Endothelial cell of umbilical vein (primary cell): ENCODE measurements around the gene MMP21. TPM values are rescaled to one million over a fixed set of nuclear protein-coding genes. Genes with fewer than 3 reads are reported as not detected.

Experiments
- BruUV-seq: library from RNA; stranded (reverse); fragments of 400-500 nt; replicated peaks from 2 replicates; lab custom pipeline; 2021; lab: Mats Ljungman, UMichigan
- CTCF ChIA-PET: fragments of 300-600, 350-600 bp; sonication (Branson Sonifier 250); formaldehyde crosslinking; loops from one replicate; lab custom pipeline; 2021; ENCODE audit warnings: antibody characterized with exemption, inconsistent platforms; lab: Charles Lee
- POLR2A ChIA-PET: fragments of 300-600, 350-600 bp; sonication (Branson Sonifier 250); formaldehyde crosslinking; loops from one replicate; lab custom pipeline; 2021; ENCODE audit warnings: antibody characterized with exemption, inconsistent platforms; lab: Charles Lee
- DNase-seq: peaks from one replicate; pipeline ENCODE4 v3.0.0-alpha.2; 2011; ENCODE audit warnings: low read depth, low spot score
- FAIRE-seq: peaks from 2 replicates; lab custom pipeline; 2011; peaks lifted over from hg19 to GRCh38; lab: Jason Lieb, UNC
- H2AFZ ChIP-seq: 2 replicates; pipeline ENCODE4 v1.6.0; 2012; ENCODE audit warnings: low read depth, low read length, control low read depth, inconsistent platforms
- H3K27ac ChIP-seq: 2 replicates; pipeline ENCODE4 v1.5.1; 2011; ENCODE audit warnings: low read depth, mild to moderate bottlenecking, control low read depth, low read length, moderate library complexity; ENCODE audit not compliant: insufficient read depth
- H3K27me3 ChIP-seq, 2 experiments: 2 replicates each; pipeline versions ENCODE4 v1.6.0 to v1.6.1; 2011; ENCODE audit warnings: low read length in 2 of 2, mixed read lengths in 1 of 2; ENCODE audit not compliant: control insufficient read depth in 2 of 2, insufficient read depth in 2 of 2
- H3K36me3 ChIP-seq, 2 experiments: 2 replicates in 1 of 2; 3 replicates in 1 of 2; pipeline ENCODE4 v1.5.1; 2011; ENCODE audit warnings: low read length in 2 of 2, mild to moderate bottlenecking in 1 of 2, moderate library complexity in 1 of 2; ENCODE audit not compliant: control insufficient read depth in 2 of 2, insufficient read depth in 2 of 2; ENCODE audit errors: extremely low read depth in 1 of 2
- H3K4me1 ChIP-seq: 3 replicates; pipeline ENCODE4 v1.5.1; 2011; ENCODE audit warnings: mild to moderate bottlenecking, low read length; ENCODE audit not compliant: control insufficient read depth, insufficient read depth; ENCODE audit errors: extremely low read depth
- H3K4me2 ChIP-seq: 2 replicates; pipeline ENCODE4 v1.6.1; 2011; ENCODE audit warnings: low read length, control low read depth, mixed read lengths; ENCODE audit not compliant: insufficient read depth
- H3K4me3 ChIP-seq, 3 experiments: fragments of 200-600 bp in 1 of 3; sonication (generic), shearing (Covaris generic) in 1 of 3; replicated peaks in 1 of 3; 2 replicates each; pipeline ENCODE4 v1.5.1; 2011 to 2016; ENCODE audit warnings: control low read depth in 3 of 3, low read length in 3 of 3, mild to moderate bottlenecking in 2 of 3, inconsistent platforms in 1 of 3, low read depth in 1 of 3, moderate library complexity in 1 of 3; ENCODE audit not compliant: insufficient read depth in 1 of 3
- H3K79me2 ChIP-seq: 2 replicates; pipeline ENCODE4 v1.6.0; 2012; ENCODE audit warnings: low read length, inconsistent platforms; ENCODE audit not compliant: control insufficient read depth, insufficient read depth
- H3K9ac ChIP-seq: replicated peaks from 2 replicates; pipeline ENCODE3; 2011; ENCODE audit warnings: low read length, control low read depth; ENCODE audit not compliant: insufficient read depth; ENCODE audit errors: extremely low read depth
- H3K9me1 ChIP-seq: replicated peaks from 3 replicates; pipeline ENCODE4 v1.6.0; 2011; ENCODE audit warnings: mild to moderate bottlenecking, low read length; ENCODE audit not compliant: control insufficient read depth, insufficient read depth; ENCODE audit errors: extremely low read depth
- H3K9me3 ChIP-seq: replicated peaks from 2 replicates; pipeline ENCODE4 v1.5.1; 2012; ENCODE audit warnings: low read length, inconsistent platforms; ENCODE audit not compliant: control insufficient read depth, insufficient read depth
- H4K20me1 ChIP-seq: replicated peaks from 2 replicates; pipeline ENCODE3; 2011; ENCODE audit warnings: mild to moderate bottlenecking, low read length; ENCODE audit not compliant: control insufficient read depth, insufficient read depth; ENCODE audit errors: extremely low read depth
- CTCF ChIP-seq, 2 donors: IDR thresholded peaks; 1 replicate in 1 of 2; 2 replicates in 1 of 2; pipeline ENCODE4 v1.5.1; 2011; ENCODE audit warnings: low read length in 2 of 2, mild to moderate bottlenecking in 2 of 2, moderate library complexity in 2 of 2, control low read depth in 1 of 2, inconsistent platforms in 1 of 2, low read depth in 1 of 2; ENCODE audit not compliant: insufficient read depth in 1 of 2; ENCODE audit errors: extremely low read depth in 1 of 2
- EZH2 ChIP-seq: IDR thresholded peaks from 2 replicates; pipeline ENCODE4 v1.6.1; 2012; ENCODE audit warnings: borderline replicate concordance, low read depth, mild to moderate bottlenecking, moderate library complexity, low read length, inconsistent platforms; ENCODE audit not compliant: severe bottlenecking
- FOS ChIP-seq: IDR thresholded peaks from 2 replicates; pipeline ENCODE4 v1.6.1; 2011; ENCODE audit warnings: mild to moderate bottlenecking, low read length, moderate library complexity, borderline replicate concordance; ENCODE audit not compliant: insufficient read depth
- GATA2 ChIP-seq: IDR thresholded peaks from 2 replicates; pipeline ENCODE4 v1.7.0; 2011; ENCODE audit warnings: low read depth, mild to moderate bottlenecking, moderate library complexity, mixed read lengths, low read length; ENCODE audit not compliant: insufficient read length, insufficient read depth
- JUN ChIP-seq: IDR thresholded peaks from 2 replicates; pipeline ENCODE4 v1.6.1; 2011; ENCODE audit warnings: borderline replicate concordance, low read depth; ENCODE audit not compliant: insufficient read length, insufficient read depth
- MAX ChIP-seq: IDR thresholded peaks from 2 replicates; pipeline ENCODE4 v1.6.1; 2011; ENCODE audit not compliant: insufficient read depth, insufficient read length
- MYC ChIP-seq: IDR thresholded peaks from one replicate; pipeline ENCODE4 v1.6.1; 2011; ENCODE audit warnings: mild to moderate bottlenecking, low read depth, low read length
- POLR2A ChIP-seq: IDR thresholded peaks from 2 replicates; pipeline ENCODE4 v1.6.1; 2012; ENCODE audit warnings: low read depth, mild to moderate bottlenecking, control low read depth, low read length
- POLR2AphosphoS5 ChIP-seq: IDR thresholded peaks from 2 replicates; pipeline ENCODE4 v1.6.1; 2012; ENCODE audit warnings: low read depth, mild to moderate bottlenecking, control low read depth, low read length, moderate library complexity; ENCODE audit not compliant: insufficient read depth
- dilution Hi-C: fragments of 300-500 bp; cut with MboI; formaldehyde crosslinking; loops from one replicate; pipeline ENCODE4 v1.15.0; 2019; ENCODE audit warnings: low sequenced_read_pairs; ENCODE audit not compliant: extremely low pct_ligation_motif_present
- intact Hi-C: fragments of 100-400 bp; cut with micrococcal nuclease; formaldehyde crosslinking; loops from one replicate; pipeline ENCODE4 v1.10.0; 2022
- polyA plus RNA-seq, 4 experiments: library from polyadenylated mRNA; depleted of rRNA in 3 of 4; stranded (reverse) in 3 of 4; unstranded in 1 of 4; fragments of >200 nt; gene quantifications; 2 replicates each; pipeline versions ENCODE4 v1.2.1 to v1.2.3, GENCODE V29; 2011 to 2012; ENCODE audit warnings: missing spikeins in 1 of 4
- total RNA-seq: library from RNA; stranded (reverse); gene quantifications from 2 replicates; pipeline ENCODE4 v1.2.3, GENCODE V29; 2021

MMP21 gene
- total and polyA plus RNA-seq, 2 donors (not counting 3 experiments of a cell fraction or from before 2014, with no cell fraction given) = 0.06 TPM; not detected in 1

GRCh38 chr10:125783957-125784356 is 8.3 kb upstream of the MMP21 start:
- H3K36me3 ChIP-seq = no peaks in the 10 kb centered on the region
- H3K27ac ChIP-seq = no peak overlapping the region
- no peaks in the 10 kb centered on the region for H3K4me1 ChIP-seq
- POLR2A ChIA-PET = no interaction called here
- no peaks in the 10 kb centered on the region for H3K9me3 ChIP-seq
- dilution Hi-C loops = no loop called here
- TF ChIP-seq POLR2AphosphoS5 (no peak), MAX (no peak), GATA2 (no peak), FOS (no peak), EZH2 (no peak), POLR2A (no peak), JUN (no peak), MYC (no peak), CTCF (IDR thresholded peaks at IDR 0.05; ENCODE audit: extremely low read depth in 1 of 2, insufficient read depth in 1 of 2, low read depth in 1 of 2, low read length in 2 of 2) (no peak)
- H3K9ac ChIP-seq = no peak overlapping the region
- no peak overlapping the region for H2AFZ ChIP-seq
- no peaks in the 10 kb centered on the region for H3K27me3 ChIP-seq
- CTCF ChIA-PET = no interaction called here
- H3K9me1 ChIP-seq = no peaks in the 10 kb centered on the region
- BruUV-seq = no TSS peak
- H4K20me1 ChIP-seq = no peaks in the 10 kb centered on the region
- FAIRE-seq (no peak), DNase-seq (no peak)
- no peaks in the 10 kb centered on the region for H3K79me2 ChIP-seq
- H3K4me2 ChIP-seq = no peak overlapping the region
- intact Hi-C loops = no loop called here
- no peak overlapping the region for H3K4me3 ChIP-seq
